ENCODE measurements around the gene SLC37A4.

Gene SLC37A4

GRCh38 chr11:119025978-119026766 is 4.5 kb downstream of the SLC37A4 start:
- TF ChIP-seq FOXM1 (IDR thresholded peaks at IDR 0.05; ENCODE audit: borderline replicate concordance, low read depth) = no peak
- TF ChIP-seq REST (IDR thresholded peaks at IDR 0.05; ENCODE audit: low read depth) = no peak
- no peak for TF ChIP-seq CREB1 (IDR thresholded peaks at IDR 0.05; ENCODE audit: low read depth)
- no peak for TF ChIP-seq YY1 (IDR thresholded peaks at IDR 0.05; ENCODE audit: low read depth)
- no peak for TF ChIP-seq USF1 (IDR thresholded peaks at IDR 0.05)

GRCh38 chr11:119025541-119025940 is 5.1 kb downstream of the SLC37A4 start:
- TF ChIP-seq MAX (IDR thresholded peaks at IDR 0.05) (no peak), EP300 (IDR thresholded peaks at IDR 0.05; ENCODE audit: borderline replicate concordance) (no peak), YY1 (IDR thresholded peaks at IDR 0.05; ENCODE audit: low read depth) (no peak)

GRCh38 chr11:119025099-119025473 is 5.6 kb downstream of the SLC37A4 start:
- no peak for TF ChIP-seq FOXM1 (IDR thresholded peaks at IDR 0.05; ENCODE audit: borderline replicate concordance, low read depth)
- no peak for TF ChIP-seq TEAD4 (IDR thresholded peaks at IDR 0.05)
- no peak for TF ChIP-seq TAF1 (IDR thresholded peaks at IDR 0.05; ENCODE audit: low read depth)
- no peak for TF ChIP-seq NFIC (IDR thresholded peaks at IDR 0.05)
- no peak for TF ChIP-seq USF1 (IDR thresholded peaks at IDR 0.05)
- TF ChIP-seq YY1 (IDR thresholded peaks at IDR 0.05; ENCODE audit: low read depth) = no peak
- TF ChIP-seq RAD21 (IDR thresholded peaks at IDR 0.05; ENCODE audit: low read depth) = no peak
- TF ChIP-seq ZBTB7A (IDR thresholded peaks at IDR 0.05; ENCODE audit: low read depth) = no peak
- TF ChIP-seq EP300 (IDR thresholded peaks at IDR 0.05; ENCODE audit: borderline replicate concordance) = no peak
- no peak for TF ChIP-seq CEBPB (IDR thresholded peaks at IDR 0.05)
- no peak for TF ChIP-seq CREB1 (IDR thresholded peaks at IDR 0.05; ENCODE audit: low read depth)
- TF ChIP-seq EGR1 (IDR thresholded peaks at IDR 0.05) = no peak
- TF ChIP-seq TCF12 (IDR thresholded peaks at IDR 0.05; ENCODE audit: low read depth) = no peak

- no peak for TF ChIP-seq REST (IDR thresholded peaks at IDR 0.05; ENCODE audit: low read depth)
- TF ChIP-seq MAX (IDR thresholded peaks at IDR 0.05) = no peak
- no peak for TF ChIP-seq EP300 (IDR thresholded peaks at IDR 0.05; ENCODE audit: borderline replicate concordance)
- TF ChIP-seq CEBPB (IDR thresholded peaks at IDR 0.05) = no peak
- TF ChIP-seq NFIC (IDR thresholded peaks at IDR 0.05) = no peak
- no peak for TF ChIP-seq TCF12 (IDR thresholded peaks at IDR 0.05; ENCODE audit: low read depth)
- no peak for TF ChIP-seq USF1 (IDR thresholded peaks at IDR 0.05)
- TF ChIP-seq FOXM1 (IDR thresholded peaks at IDR 0.05; ENCODE audit: borderline replicate concordance, low read depth) = no peak
Measured at GRCh38 chr11:119024430-119025098, 6.1 kb downstream of the SLC37A4 start.

- TF ChIP-seq RAD21 (IDR thresholded peaks at IDR 0.05; ENCODE audit: low read depth) (no peak), REST (IDR thresholded peaks at IDR 0.05; ENCODE audit: low read depth) (no peak), TAF1 (IDR thresholded peaks at IDR 0.05; ENCODE audit: low read depth) (no peak), CREB1 (IDR thresholded peaks at IDR 0.05; ENCODE audit: low read depth) (no peak), EGR1 (IDR thresholded peaks at IDR 0.05) (no peak), NFIC (IDR thresholded peaks at IDR 0.05) (no peak), CEBPB (IDR thresholded peaks at IDR 0.05) (no peak), USF1 (IDR thresholded peaks at IDR 0.05) (no peak), ZBTB7A (IDR thresholded peaks at IDR 0.05; ENCODE audit: low read depth) (no peak)
Measured at GRCh38 chr11:119023741-119024140, 6.9 kb downstream of the SLC37A4 start.
